ENCODE data around the gene MYO1D. TPM values are rescaled to one million over a fixed set of nuclear protein-coding genes. Genes with fewer than 3 reads are reported as not detected.
"Not testable (repeated sequence)": the region's sequence is repeated elsewhere in the genome, so short reads cannot be mapped to it uniquely, and the experiment has no call there.

The MYO1D gene
- total RNA-seq, 1 experiment from 2014 or later = 206 TPM

DNA sequence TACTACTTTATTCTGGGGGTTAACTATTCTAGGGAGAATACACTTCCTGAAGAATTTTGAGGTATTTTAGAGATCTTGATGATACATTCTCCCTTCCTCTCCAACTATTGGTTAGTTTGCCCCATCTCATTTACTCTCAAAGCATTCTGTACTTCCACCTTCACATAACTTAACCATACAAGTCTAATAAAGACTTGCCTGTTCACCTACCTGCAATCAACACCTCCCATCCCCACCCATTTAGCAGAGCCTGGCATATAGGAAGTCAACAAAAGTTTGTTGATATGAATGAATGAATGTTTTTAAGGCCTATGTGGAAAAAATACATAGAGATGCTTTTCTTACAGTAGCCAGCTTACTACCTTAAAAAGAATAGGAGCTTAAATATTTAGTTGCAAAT is 50.8 kb downstream of the MYO1D start:
- Mint-ChIP-seq H3K4me3 (ENCODE audit: unreplicated experiment) (no peak overlapping the region), H3K27ac (ENCODE audit: unreplicated experiment) (no peak overlapping the region), H3K36me3 (ENCODE audit: insufficient read depth, unreplicated experiment) (peaks cover 11% of the 10 kb centered on the region), H3K4me1 (ENCODE audit: low read depth, unreplicated experiment) (peaks cover 42% of the 10 kb centered on the region), H3K9me3 (ENCODE audit: unreplicated experiment) (no peaks in the 10 kb centered on the region), H3K27me3 (ENCODE audit: insufficient read depth, unreplicated experiment) (no peaks in the 10 kb centered on the region)
- TF ChIP-seq, protein P1, sequence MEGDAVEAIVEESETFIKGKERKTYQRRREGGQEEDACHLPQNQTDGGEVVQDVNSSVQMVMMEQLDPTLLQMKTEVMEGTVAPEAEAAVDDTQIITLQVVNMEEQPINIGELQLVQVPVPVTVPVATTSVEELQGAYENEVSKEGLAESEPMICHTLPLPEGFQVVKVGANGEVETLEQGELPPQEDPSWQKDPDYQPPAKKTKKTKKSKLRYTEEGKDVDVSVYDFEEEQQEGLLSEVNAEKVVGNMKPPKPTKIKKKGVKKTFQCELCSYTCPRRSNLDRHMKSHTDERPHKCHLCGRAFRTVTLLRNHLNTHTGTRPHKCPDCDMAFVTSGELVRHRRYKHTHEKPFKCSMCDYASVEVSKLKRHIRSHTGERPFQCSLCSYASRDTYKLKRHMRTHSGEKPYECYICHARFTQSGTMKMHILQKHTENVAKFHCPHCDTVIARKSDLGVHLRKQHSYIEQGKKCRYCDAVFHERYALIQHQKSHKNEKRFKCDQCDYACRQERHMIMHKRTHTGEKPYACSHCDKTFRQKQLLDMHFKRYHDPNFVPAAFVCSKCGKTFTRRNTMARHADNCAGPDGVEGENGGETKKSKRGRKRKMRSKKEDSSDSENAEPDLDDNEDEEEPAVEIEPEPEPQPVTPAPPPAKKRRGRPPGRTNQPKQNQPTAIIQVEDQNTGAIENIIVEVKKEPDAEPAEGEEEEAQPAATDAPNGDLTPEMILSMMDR (IDR thresholded peaks at IDR 0.05; ENCODE audit: insufficient read depth in 1 of 2, low read depth in 1 of 2, low read length in 1 of 2, severe bottlenecking in 1 of 2, unreplicated experiment in 1 of 2) = no peak
- ChIA-PET CTCF (interaction anchor here (0.8 kb wide), 1 partner anchor 51 kb away, joined by 4 read pairs; the partner anchor contains the start of gene MYO1D), POLR2A (no interaction called here)
- no peak for DNase-seq
- Histone ChIP-seq H3K4me1 (peaks cover 71% of the 10 kb centered on the region), H3K27me3 (replicated peaks; ENCODE audit: control insufficient read depth, insufficient read depth, low read length) (no peaks in the 10 kb centered on the region), H3K36me3 (ENCODE audit: control insufficient read depth, insufficient read depth, low read length) (no peaks in the 10 kb centered on the region), H3K9me3 (no peaks in the 10 kb centered on the region), H3K4me3 (ENCODE audit: low read depth, low read length) (no peak overlapping the region)
- intact Hi-C loops (cut with micrococcal nuclease; ENCODE audit: unreplicated experiment) = no loop called here
- no TSS peak for BruUV-seq (replicated peaks)

DNA sequence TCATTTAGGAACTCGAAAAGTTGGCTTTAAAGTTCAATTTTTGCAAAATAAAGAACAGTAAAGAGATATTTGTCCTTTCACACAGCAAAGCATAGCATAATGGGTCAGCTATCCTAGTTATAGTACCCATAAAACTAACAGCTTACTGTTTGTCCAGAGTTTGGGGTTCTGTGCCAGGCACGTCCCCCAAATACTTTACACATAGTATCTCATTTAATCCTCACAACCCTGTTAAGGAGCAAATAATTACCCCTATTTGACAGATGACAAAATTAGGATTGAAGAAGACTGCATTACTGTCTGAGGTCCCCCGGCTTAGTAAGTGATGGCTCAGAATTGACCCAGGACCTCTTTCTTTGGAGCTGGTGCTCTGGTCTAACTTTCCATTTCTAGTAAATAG is 52.6 kb downstream of the MYO1D start:
- ChIA-PET CTCF (no interaction called here), POLR2A (no interaction called here)
- intact Hi-C loops (cut with micrococcal nuclease; ENCODE audit: unreplicated experiment) = no loop called here
- Histone ChIP-seq H3K4me3 (ENCODE audit: low read depth, low read length) (no peak overlapping the region), H3K27me3 (replicated peaks; ENCODE audit: control insufficient read depth, insufficient read depth, low read length) (no peaks in the 10 kb centered on the region), H3K4me1 (peaks cover 63% of the 10 kb centered on the region), H3K9me3 (no peaks in the 10 kb centered on the region), H3K36me3 (ENCODE audit: control insufficient read depth, insufficient read depth, low read length) (no peaks in the 10 kb centered on the region)
- no peak overlapping the region for H3K4me3 Mint-ChIP-seq (ENCODE audit: unreplicated experiment)
- no peaks in the 10 kb centered on the region for H3K9me3 Mint-ChIP-seq (ENCODE audit: unreplicated experiment)
- H3K27ac Mint-ChIP-seq (ENCODE audit: unreplicated experiment) = no peak overlapping the region
- BruUV-seq (replicated peaks) = no TSS peak
- H3K4me1 Mint-ChIP-seq (ENCODE audit: low read depth, unreplicated experiment) = peaks cover 56% of the 10 kb centered on the region
- no peak for DNase-seq
- peaks cover 20% of the 10 kb centered on the region for H3K36me3 Mint-ChIP-seq (ENCODE audit: insufficient read depth, unreplicated experiment)
- TF ChIP-seq, protein P1 (IDR thresholded peaks at IDR 0.05; ENCODE audit: insufficient read depth in 1 of 2, low read depth in 1 of 2, low read length in 1 of 2, severe bottlenecking in 1 of 2, unreplicated experiment in 1 of 2) = no peak
- no peaks in the 10 kb centered on the region for H3K27me3 Mint-ChIP-seq (ENCODE audit: insufficient read depth, unreplicated experiment)

- H3K36me3 ChIP-seq (ENCODE audit: control insufficient read depth, insufficient read depth, low read length) = no peaks in the 10 kb centered on the region
- intact Hi-C loops (cut with micrococcal nuclease; ENCODE audit: unreplicated experiment) = no loop called here
- TF ChIP-seq, protein P1 (IDR thresholded peaks at IDR 0.05; ENCODE audit: insufficient read depth in 1 of 2, low read depth in 1 of 2, low read length in 1 of 2, severe bottlenecking in 1 of 2, unreplicated experiment in 1 of 2) = no peak
- peaks cover 55% of the 10 kb centered on the region for H3K4me1 ChIP-seq
- Mint-ChIP-seq H3K4me3 (ENCODE audit: unreplicated experiment) (peak overlapping the region; percentile 63), H3K4me1 (ENCODE audit: low read depth, unreplicated experiment) (peaks cover 47% of the 10 kb centered on the region), H3K27ac (ENCODE audit: unreplicated experiment) (peak overlapping the region; percentile 35), H3K36me3 (ENCODE audit: insufficient read depth, unreplicated experiment) (peaks cover 18% of the 10 kb centered on the region), H3K9me3 (ENCODE audit: unreplicated experiment) (no peaks in the 10 kb centered on the region), H3K27me3 (ENCODE audit: insufficient read depth, unreplicated experiment) (no peaks in the 10 kb centered on the region)
- no peaks in the 10 kb centered on the region for H3K9me3 ChIP-seq
- no peaks in the 10 kb centered on the region for H3K27me3 ChIP-seq (replicated peaks; ENCODE audit: control insufficient read depth, insufficient read depth, low read length)
- no TSS peak for BruUV-seq (replicated peaks)
- peak overlapping the region; percentile 43 for H3K4me3 ChIP-seq (ENCODE audit: low read depth, low read length)
- ChIA-PET POLR2A (no interaction called here), CTCF (no interaction called here)
- DNase-seq = no peak
Measured at GRCh38 chr17:32822996-32823395, 53.9 kb downstream of the MYO1D start.

- peak in 1 of 2 experiments; percentile 42 for DNase-seq
- BruUV-seq (replicated peaks); H3K9me3 Mint-ChIP-seq (ENCODE audit: unreplicated experiment); H3K36me3 ChIP-seq (ENCODE audit: control insufficient read depth, insufficient read depth, low read length); H3K27ac Mint-ChIP-seq (ENCODE audit: unreplicated experiment); POLR2A ChIA-PET; intact Hi-C loops (cut with micrococcal nuclease; ENCODE audit: unreplicated experiment); H3K9me3 ChIP-seq; H3K27me3 Mint-ChIP-seq (ENCODE audit: insufficient read depth, unreplicated experiment); H3K27me3 ChIP-seq (replicated peaks; ENCODE audit: control insufficient read depth, insufficient read depth, low read length): not testable (repeated sequence)
- H3K4me1 ChIP-seq = peaks cover 47% of the 10 kb centered on the region
- Mint-ChIP-seq H3K4me3 (ENCODE audit: unreplicated experiment) (peak overlapping the region; percentile 63), H3K36me3 (ENCODE audit: insufficient read depth, unreplicated experiment) (peaks cover 18% of the 10 kb centered on the region), H3K4me1 (ENCODE audit: low read depth, unreplicated experiment) (peaks cover 41% of the 10 kb centered on the region)
- H3K4me3 ChIP-seq (ENCODE audit: low read depth, low read length) = peak overlapping the region; percentile 43
- CTCF ChIA-PET = interaction anchor here (0.6 kb wide), 1 partner anchor 85 kb away, joined by 4 read pairs; no protein-coding TSS in a partner anchor
Measured at GRCh38 chr17:32821987-32822934, 54.7 kb downstream of the MYO1D start.
